ES-I3 (cell line): ENCODE results near the gene PER1.

Experiments used
- H3K36me3 ChIP-seq: 2 replicates; pipeline ENCODE4 v1.6.1; 2013; ENCODE audit warnings: mild to moderate bottlenecking, low read length, control low read depth, moderate library complexity; ENCODE audit not compliant: insufficient read depth
- H3K4me1 ChIP-seq: 2 replicates; pipeline ENCODE4 v1.6.1; 2013; ENCODE audit warnings: mild to moderate bottlenecking, control low read depth, low read length; ENCODE audit not compliant: insufficient read depth
- H3K9ac ChIP-seq: 2 replicates; pipeline ENCODE4 v1.6.1; 2013; ENCODE audit warnings: low read depth, mild to moderate bottlenecking, low read length, moderate library complexity
- H3K9me3 ChIP-seq: 2 replicates; pipeline ENCODE4 v1.6.1; 2013; ENCODE audit warnings: mild to moderate bottlenecking, low read length, moderate library complexity; ENCODE audit not compliant: control insufficient read depth, insufficient read depth

Gene PER1

GRCh38 chr17:8128125-8128784, 23.9 kb downstream of the PER1 start:
- Histone ChIP-seq H3K4me1 (no peaks in the 10 kb centered on the region; the same call in 1 of the 2 replicates), H3K36me3 (no peaks in the 10 kb centered on the region), H3K9ac (no peak overlapping the region; the same call in 1 of the 2 replicates), H3K9me3 (no peaks in the 10 kb centered on the region)

DNA sequence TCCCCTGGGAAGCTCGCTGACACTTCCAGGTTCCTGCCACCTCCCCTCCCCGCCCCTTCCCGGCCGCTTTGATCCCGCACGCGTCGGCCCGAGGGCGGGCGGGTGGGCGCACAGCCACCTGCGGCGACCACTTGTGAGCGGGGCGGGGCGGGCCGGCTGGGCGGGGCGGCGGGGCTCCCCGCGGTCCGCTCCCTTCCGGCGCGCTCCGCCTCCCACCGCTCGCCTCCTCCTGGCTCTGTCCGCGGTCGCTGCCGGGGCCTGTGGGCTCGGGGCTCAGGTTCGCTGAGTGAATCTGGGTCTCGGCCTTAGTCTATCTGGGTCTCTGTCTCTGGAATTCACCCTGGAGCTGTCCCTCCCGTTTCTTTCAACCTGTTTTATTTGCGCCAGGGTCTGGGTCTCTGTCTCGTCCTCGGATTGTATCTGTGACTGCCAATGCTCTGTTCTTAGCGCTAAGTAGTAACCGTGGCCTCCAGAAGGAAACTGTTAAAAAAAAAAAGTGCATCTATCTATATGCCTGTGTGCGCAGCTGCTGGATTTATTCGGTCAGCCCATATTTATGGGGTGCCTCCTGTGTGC, 25.6 kb downstream of the PER1 start:
- no peaks in the 10 kb centered on the region for H3K9me3 ChIP-seq
- H3K9ac ChIP-seq: peak overlapping the region; percentile 65; the same call in 1 of the 2 replicates
- H3K36me3 ChIP-seq: no peaks in the 10 kb centered on the region
- H3K4me1 ChIP-seq: no peaks in the 10 kb centered on the region

DNA sequence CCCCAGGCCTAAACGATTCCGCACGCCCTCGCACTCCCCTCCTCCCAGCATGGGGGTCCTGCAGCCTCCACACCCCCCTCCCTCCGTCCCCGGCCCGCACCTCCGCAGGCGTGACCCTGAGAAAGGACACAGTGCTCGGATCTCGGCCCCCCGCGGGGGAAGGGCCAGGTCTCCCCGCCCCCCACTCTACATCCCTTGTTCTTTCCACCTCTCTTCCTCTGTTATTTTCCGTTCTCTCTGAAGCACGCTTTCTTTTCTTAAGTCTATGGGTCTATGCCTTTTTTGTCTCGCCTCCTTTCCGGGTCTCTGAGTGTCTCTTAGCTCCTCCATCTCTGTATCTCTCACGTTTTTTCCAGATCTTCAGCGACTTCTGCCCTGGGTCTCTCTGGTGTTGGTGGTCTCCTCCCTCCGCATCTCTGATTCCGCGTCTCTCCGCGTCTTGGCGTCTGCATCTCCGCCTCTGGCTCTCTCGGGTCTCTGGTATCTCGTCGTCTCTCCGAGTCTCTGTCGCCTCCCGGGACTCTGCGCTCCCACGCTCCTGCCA, 26.2 kb downstream of the PER1 start:
- no peaks in the 10 kb centered on the region for H3K4me1 ChIP-seq
- no peaks in the 10 kb centered on the region for H3K9me3 ChIP-seq
- peak overlapping the region; percentile 59 for H3K9ac ChIP-seq

DNA sequence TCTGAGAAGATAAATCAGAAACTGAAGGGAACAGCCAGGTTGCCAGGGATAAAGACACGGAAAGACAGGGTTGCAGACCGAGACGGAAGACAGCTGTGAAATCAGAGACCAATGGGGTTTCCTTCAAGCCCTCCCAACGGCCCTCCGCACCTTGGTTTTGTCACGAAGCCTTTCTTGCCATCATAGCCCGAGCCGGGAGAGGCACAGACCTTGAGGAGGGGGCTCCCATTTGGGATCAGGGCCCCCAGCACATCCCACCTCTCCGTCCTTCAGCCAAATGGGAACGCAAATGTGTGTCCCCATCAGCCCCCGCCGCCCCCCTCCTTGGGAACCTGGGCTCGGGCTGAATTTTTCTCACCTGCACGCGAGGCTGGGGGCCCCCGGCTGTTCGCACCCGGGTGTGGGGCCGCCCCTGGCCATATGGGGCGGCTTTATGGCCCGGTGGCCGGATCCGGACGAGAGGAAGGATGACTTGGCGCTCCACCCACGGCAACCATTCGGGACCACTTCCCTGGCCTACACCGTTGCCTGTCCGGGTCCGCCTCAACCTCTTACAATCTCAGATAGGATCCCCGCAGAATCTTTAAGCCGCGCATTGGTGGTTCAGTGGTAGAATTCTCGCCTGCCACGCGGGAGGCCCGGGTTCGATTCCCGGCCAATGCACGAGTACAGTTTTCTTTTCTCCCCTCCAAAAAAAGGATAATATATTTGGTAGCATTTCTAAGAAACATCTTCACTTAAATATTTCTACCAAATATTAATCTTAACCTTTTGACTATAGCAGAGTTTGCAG, 26.9 kb downstream of the PER1 start:
- Histone ChIP-seq H3K4me1 (no peaks in the 10 kb centered on the region), H3K36me3 (no peaks in the 10 kb centered on the region), H3K9ac (peak overlapping the region; percentile 59), H3K9me3 (no peaks in the 10 kb centered on the region)

More for the DNA sequence above, 26.2 kb downstream of the PER1 start:
- H3K36me3 ChIP-seq: no peaks in the 10 kb centered on the region

DNA sequence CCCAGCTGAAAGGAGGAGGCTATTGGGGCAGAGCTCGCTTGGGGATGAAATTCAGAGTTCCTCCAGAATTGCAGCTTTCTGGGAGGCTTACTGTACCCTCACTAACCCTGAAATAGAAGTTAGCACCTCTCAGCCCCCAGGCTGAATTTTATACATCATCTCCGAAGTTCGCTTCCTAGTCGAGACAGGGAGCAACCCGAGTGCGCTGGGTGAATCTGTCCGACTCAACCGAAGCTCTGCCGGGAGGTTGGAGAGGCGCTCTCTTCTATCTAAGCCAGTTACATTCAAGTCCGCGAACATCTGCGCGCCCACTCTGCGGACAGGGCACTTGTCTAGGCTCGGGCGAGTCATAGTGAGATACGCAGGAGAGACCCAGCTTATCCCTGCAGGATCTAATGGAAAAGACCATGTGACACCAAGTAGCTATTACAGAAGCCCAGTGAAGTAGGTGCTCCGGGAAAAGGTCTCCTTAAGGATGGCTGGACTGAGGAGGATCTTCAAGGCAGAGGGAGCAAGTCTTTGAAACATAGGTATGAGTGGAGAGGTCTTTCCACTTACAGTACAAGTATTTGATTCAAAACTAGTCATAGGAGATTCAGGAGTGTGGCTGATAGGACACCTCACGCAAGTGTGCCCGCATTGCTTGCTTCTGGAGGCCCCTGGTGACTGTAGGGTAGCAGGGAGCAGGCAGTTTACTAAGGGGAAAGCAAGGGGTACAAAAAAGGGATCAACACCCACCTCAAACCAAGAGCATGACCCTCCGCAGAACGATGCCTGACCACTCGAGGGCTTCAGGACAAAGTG, 27.7 kb downstream of the PER1 start:
- H3K4me1 ChIP-seq: no peaks in the 10 kb centered on the region
- no peaks in the 10 kb centered on the region for H3K36me3 ChIP-seq
- H3K9me3 ChIP-seq: no peaks in the 10 kb centered on the region
- H3K9ac ChIP-seq: peak overlapping the region; percentile 59; the same call in 1 of the 2 replicates

- Histone ChIP-seq H3K36me3 (no peaks in the 10 kb centered on the region), H3K9ac (peak within 1 kb of the TSS; percentile 59; the same call in 1 of the 2 replicates), H3K4me1 (no peaks in the 10 kb centered on the region), H3K9me3 (no peaks in the 10 kb centered on the region)
Observed at GRCh38 chr17:8123695-8124349, 28.4 kb downstream of the PER1 start, which contains the start of gene HES7. TSS of gene HES7 (minus strand) at chr17:8124106. CDS start at chr17:8124084, 22 bp downstream.

DNA sequence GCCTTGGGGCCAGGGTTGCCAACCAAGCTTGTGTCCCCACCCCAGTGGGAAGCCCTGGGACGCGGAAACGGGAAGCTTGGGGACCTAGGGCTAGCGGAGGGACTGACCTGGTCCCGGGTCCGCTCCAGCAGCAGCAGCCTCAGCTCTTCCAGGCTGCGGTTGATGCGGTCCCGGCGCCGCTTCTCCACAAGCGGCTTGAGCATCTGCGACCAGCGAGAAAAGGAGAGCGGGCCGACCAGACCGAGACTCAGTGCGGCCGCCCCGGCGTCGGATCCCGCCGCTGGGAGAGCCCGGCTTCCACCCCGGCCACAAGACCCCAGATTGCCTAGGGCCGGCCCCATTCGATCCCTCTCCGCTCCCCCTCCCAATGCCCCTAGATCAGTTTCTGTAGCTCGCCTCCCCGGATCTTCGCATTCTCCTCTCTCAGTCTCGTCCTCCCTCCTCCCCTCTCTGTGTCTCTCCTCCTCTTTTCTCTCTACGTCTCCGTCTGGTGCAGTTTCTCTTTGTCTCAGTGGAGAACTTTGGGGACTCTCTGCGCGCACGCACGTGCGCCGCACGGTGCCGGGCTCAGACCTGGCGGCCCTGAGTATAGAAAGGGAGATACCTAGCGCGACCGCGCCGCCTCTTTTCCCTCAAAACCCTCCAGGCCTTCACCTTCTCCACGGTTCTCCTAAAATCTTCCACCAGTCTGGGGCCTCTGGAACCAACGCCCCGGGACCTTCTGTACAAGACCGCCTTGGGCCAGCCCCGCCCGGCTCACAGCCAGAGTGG, 29.1 kb downstream of the PER1 start:
- no peaks in the 10 kb centered on the region for H3K36me3 ChIP-seq
- H3K4me1 ChIP-seq: no peaks in the 10 kb centered on the region
- H3K9ac ChIP-seq: peak overlapping the region; percentile 59; the same call in 1 of the 2 replicates
- no peaks in the 10 kb centered on the region for H3K9me3 ChIP-seq

- Histone ChIP-seq H3K9ac (peak overlapping the region; percentile 59; the same call in 1 of the 2 replicates), H3K9me3 (no peaks in the 10 kb centered on the region), H3K4me1 (no peaks in the 10 kb centered on the region)
Observed at GRCh38 chr17:8122422-8122923, 29.7 kb downstream of the PER1 start.

DNA sequence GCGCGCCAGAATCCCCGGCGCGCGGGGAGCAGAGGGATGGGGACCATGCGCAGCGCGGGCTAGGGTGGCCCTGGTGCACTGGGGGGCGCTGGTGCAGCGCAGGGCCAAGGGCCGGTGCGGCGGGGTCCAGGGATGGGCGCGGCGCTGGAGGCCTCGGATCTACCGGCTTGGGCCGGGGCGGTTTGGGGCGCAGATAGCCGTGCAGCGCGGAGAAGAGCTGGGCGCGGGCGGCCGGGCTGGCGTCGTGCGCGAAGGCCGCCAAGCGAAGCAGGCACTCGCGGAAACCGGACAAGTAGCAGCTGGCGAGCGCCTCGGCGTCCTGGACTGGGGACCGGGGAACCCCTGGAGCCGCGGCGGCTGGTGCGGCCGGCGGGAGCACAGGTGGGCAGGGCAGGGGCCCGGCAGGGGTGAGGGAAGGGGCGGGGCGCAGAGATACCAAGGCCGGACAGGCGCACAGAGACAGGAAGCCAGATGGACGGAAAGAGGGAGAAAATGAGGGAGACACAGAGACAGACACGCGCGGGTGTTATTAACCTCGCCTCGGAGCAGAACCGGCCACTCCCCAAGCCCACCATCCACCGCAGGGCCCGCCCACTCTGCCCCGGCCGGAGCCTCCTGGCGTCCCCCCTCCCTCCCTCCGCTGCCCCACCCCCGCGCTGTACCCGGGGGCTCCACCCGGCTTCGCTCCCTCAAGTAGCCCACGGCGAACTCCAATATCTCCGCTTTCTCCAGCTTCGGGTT, 30.4 kb downstream of the PER1 start:
- H3K36me3 ChIP-seq: no peaks in the 10 kb centered on the region
- H3K4me1 ChIP-seq: no peaks in the 10 kb centered on the region
- H3K9me3 ChIP-seq: no peaks in the 10 kb centered on the region
- peak overlapping the region; percentile 59; the same call in 1 of the 2 replicates for H3K9ac ChIP-seq

More at GRCh38 chr17:8122422-8122923, 29.7 kb downstream of the PER1 start:
- H3K36me3 ChIP-seq: no peaks in the 10 kb centered on the region

- no peaks in the 10 kb centered on the region for H3K9me3 ChIP-seq
- H3K36me3 ChIP-seq: no peaks in the 10 kb centered on the region
- no peaks in the 10 kb centered on the region for H3K4me1 ChIP-seq
- H3K9ac ChIP-seq: peak overlapping the region; percentile 81; the same call in 1 of the 2 replicates
Observed at GRCh38 chr17:8121407-8121680, 30.9 kb downstream of the PER1 start.

- no peaks in the 10 kb centered on the region for H3K36me3 ChIP-seq
- no peaks in the 10 kb centered on the region for H3K4me1 ChIP-seq
- no peaks in the 10 kb centered on the region for H3K9me3 ChIP-seq
- H3K9ac ChIP-seq: peak overlapping the region; percentile 81
Observed at GRCh38 chr17:8120520-8121406, 31.4 kb downstream of the PER1 start.
